B cell (primary cell): Measurements from ENCODE around the gene OR6K3.

Experiments used
- CTCF ChIP-seq: fragments of 200-600 bp; IDR thresholded peaks from one replicate; pipeline ENCODE4 v1.8.0; 2022; ENCODE audit warnings: antibody characterized with exemption, mild to moderate bottlenecking
- EZH2 ChIP-seq: IDR thresholded peaks from 2 replicates; pipeline ENCODE4 v1.6.1; 2012; ENCODE audit warnings: borderline replicate concordance, low read depth, mild to moderate bottlenecking, moderate library complexity, low read length; ENCODE audit not compliant: insufficient read depth, poor library complexity, severe bottlenecking

GRCh38 chr1:158732524-158732923, 12.0 kb upstream of the OR6K3 start:
- no peak for TF ChIP-seq EZH2
- TF ChIP-seq CTCF: no peak
